NT2/D1 (cell line): ENCODE results near the gene DUSP5.
"Not testable (repeated sequence)": the region's sequence is repeated elsewhere in the genome, so short reads cannot be mapped to it uniquely, and the experiment has no call there.

Source experiments
- DNase-seq: peaks from one replicate; pipeline ENCODE4 v3.0.0-alpha.2; 2011; ENCODE audit warnings: low read depth, low spot score
- H3K27me3 ChIP-seq: 2 replicates; pipeline ENCODE4 v1.6.0; 2011; ENCODE audit warnings: mild to moderate bottlenecking; ENCODE audit not compliant: insufficient read length, insufficient read depth
- H3K36me3 ChIP-seq: 2 replicates; pipeline ENCODE4 v1.6.1; 2011; ENCODE audit warnings: mild to moderate bottlenecking, low read length, mixed read lengths; ENCODE audit not compliant: insufficient read depth, insufficient read length
- H3K4me1 ChIP-seq: 2 replicates; pipeline ENCODE4 v1.5.1; 2011; ENCODE audit not compliant: insufficient read depth, insufficient read length
- H3K4me3 ChIP-seq: 2 replicates; pipeline ENCODE4 v1.5.1; 2011; ENCODE audit warnings: low read depth; ENCODE audit not compliant: insufficient read length
- H3K9ac ChIP-seq: 2 replicates; pipeline ENCODE4 v1.6.0; 2011; ENCODE audit warnings: low read depth; ENCODE audit not compliant: insufficient read length
- H3K9me3 ChIP-seq: 2 replicates; pipeline ENCODE4 v1.5.1; 2011; ENCODE audit warnings: mild to moderate bottlenecking, low read length; ENCODE audit not compliant: insufficient read depth
- SUZ12 ChIP-seq: IDR thresholded peaks from 2 replicates; pipeline ENCODE4 v1.6.1; 2011; ENCODE audit not compliant: insufficient read length, insufficient read depth; ENCODE audit errors: extremely low read depth
- YY1 ChIP-seq: IDR thresholded peaks from 2 replicates; pipeline ENCODE4 v1.6.1; 2011; ENCODE audit not compliant: insufficient read length, insufficient read depth
- ZNF274 ChIP-seq: IDR thresholded peaks from 2 replicates; pipeline ENCODE4 v1.6.1; 2011; ENCODE audit warnings: mild to moderate bottlenecking, low read depth, low read length

DUSP5 gene

DNA sequence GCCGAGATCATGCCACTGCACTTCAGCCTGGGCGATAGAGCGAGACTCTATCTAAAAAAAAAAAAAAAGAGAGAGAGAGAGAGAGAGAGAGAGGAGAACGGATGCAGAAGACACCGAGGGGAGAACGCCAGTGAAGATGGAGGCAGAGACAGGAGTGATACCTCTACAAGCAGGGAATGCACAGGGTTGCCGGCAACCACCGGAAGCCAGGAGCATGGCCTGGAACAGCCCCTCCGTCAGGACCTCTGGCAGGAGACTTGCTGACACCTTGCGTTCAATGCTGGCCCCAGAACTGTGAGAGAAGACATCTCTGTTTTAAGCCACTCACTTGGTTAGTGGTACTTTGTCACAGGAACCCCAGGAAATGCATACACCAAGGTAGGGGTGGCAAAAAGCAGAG lies 38.1 kb upstream of the DUSP5 start:
- no peak for TF ChIP-seq ZNF274
- TF ChIP-seq YY1: no peak
- TF ChIP-seq SUZ12: no peak
- H3K4me1 ChIP-seq: peaks cover 11% of the 10 kb centered on the region
- H3K4me3 ChIP-seq: no peak overlapping the region
- H3K36me3 ChIP-seq: no peaks in the 10 kb centered on the region
- no peak overlapping the region for H3K9ac ChIP-seq
- H3K27me3 ChIP-seq: no peaks in the 10 kb centered on the region
- no peaks in the 10 kb centered on the region for H3K9me3 ChIP-seq
- no peak for DNase-seq

DNA sequence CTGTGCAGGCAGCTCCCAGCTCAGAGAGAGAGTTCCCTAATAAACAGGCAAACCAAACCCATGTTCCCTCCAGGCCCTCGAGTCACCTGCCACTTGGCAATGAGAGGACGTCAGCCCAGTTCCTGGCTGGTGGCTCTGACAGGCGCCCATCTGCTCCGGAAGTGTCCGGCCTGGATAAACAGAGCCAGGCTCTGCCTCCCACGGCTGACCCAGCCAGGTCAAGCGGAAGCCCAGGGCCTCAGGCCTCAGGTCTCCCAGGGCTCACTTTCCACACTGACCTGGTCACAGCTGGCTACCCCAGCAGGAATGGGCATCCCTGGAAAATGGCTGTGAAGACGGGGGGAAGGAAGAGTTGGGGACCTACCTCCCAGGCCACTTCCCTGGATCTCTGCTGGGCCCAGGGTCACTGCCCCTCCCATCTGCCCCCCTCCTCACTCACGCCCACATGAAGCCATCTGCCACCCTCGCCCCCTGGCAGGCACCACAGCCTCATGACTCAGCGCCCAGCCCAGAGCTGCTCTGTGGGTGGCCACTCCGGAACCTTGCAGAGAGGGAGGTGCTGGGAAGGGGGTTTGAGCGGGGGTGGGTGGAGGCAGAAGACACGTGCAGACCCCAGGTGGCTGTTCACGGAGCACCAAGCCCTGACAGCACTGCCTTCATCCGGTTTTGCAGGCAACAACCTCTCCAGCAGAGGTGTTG lies 37.4 kb upstream of the DUSP5 start:
- Histone ChIP-seq H3K9ac (no peak overlapping the region), H3K36me3 (no peaks in the 10 kb centered on the region), H3K27me3 (no peaks in the 10 kb centered on the region), H3K4me3 (no peak overlapping the region), H3K9me3 (no peaks in the 10 kb centered on the region), H3K4me1 (peaks cover 11% of the 10 kb centered on the region)
- DNase-seq: no peak
- no peak for TF ChIP-seq SUZ12
- no peak for TF ChIP-seq ZNF274
- no peak for TF ChIP-seq YY1

DNA sequence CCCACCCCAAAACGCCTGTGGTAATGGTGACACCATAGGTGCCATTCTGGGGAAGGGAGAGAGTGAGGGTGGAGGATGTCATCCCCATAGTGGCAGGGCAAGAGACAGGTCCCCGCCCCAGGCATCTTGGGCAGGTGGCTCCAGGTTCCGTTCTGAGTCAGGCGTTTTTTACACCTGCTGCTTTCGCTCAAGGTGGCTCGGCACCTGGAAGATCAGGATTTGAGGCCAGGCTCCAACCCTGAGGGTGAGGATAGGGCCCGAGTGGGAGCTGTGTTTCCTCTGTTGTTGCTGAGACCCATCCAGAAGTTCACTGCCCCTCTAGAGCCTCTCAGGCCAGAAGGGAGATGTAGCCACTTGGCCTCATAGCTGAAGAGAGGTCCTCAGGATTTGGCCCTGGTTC lies 36.6 kb upstream of the DUSP5 start:
- H3K9ac ChIP-seq: no peak overlapping the region
- no peaks in the 10 kb centered on the region for H3K27me3 ChIP-seq
- peaks cover 11% of the 10 kb centered on the region for H3K4me1 ChIP-seq
- H3K4me3 ChIP-seq: no peak overlapping the region
- TF ChIP-seq YY1 (no peak), ZNF274 (no peak), SUZ12 (no peak)
- DNase-seq: no peak
- no peaks in the 10 kb centered on the region for H3K36me3 ChIP-seq
- no peaks in the 10 kb centered on the region for H3K9me3 ChIP-seq

DNA sequence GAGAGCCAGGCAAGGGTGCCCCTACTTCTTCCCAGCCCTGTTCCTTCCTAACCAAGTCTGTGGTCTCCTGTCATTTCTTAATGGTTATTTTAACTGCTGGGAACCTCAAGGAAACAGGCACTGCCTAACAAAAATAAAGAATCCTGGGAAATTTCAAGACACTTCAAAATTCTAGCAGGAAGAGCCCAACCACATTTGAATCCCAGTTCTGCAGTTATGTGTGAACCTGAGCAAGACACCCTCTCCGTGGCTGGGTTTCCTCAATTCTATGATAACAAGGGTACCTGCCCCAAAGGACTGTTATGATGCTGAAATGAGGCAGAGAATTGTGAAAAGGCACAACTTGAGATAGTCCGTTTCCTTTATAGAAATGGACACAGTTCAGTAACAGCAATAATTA lies 36.2 kb upstream of the DUSP5 start:
- peaks cover 8% of the 10 kb centered on the region for H3K4me1 ChIP-seq
- no peaks in the 10 kb centered on the region for H3K36me3 ChIP-seq
- no peak overlapping the region for H3K9ac ChIP-seq
- H3K4me3 ChIP-seq: no peak overlapping the region
- no peak for DNase-seq
- H3K9me3 ChIP-seq: no peaks in the 10 kb centered on the region
- TF ChIP-seq ZNF274 (no peak), YY1 (no peak), SUZ12 (no peak)
- H3K27me3 ChIP-seq: no peaks in the 10 kb centered on the region

DNA sequence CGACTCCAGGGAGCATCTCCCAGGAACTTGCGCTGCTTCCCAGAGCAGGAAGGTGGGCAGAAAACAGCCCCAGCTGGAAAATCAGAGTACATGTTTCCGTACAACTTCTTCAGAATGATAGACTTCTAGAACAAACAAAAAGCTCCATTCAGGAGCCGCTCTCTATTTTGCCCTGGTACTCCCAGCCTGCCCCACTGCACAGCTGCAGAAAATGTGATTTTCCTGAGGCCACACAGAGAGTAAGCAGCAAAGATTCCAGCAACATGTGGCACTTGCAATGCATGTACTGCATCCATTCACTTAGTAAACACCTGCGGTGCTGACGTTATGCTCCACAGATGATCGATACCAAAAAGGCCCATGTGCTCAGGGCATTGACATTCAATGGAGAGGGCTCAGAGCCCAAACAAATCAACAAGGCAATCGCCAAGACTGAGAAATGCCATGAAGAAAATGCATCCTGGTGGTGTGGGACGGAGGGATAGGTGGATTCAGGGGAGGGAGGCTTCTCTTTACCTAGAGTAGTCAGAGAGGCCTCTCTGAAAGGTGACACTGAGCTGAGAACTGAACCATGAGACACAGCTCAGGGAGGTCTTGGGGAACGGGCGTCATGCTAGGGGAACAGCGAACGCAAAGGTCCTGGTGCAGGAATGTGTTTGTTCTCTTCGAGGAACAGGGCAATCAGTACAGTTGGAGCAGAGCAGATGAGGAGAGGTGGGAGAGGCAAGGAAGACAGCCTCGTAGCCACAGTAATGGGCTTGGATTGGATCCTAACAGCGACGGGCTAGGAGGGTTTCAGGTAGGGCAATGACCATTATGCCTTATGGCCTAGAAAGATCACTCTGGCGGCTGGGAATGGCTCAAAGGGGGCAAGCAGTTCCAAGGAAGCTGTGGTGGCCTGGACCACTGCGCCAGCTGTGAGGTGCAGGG lies 35.3 kb upstream of the DUSP5 start:
- no peak overlapping the region for H3K4me3 ChIP-seq
- no peak overlapping the region for H3K9ac ChIP-seq
- no peaks in the 10 kb centered on the region for H3K36me3 ChIP-seq
- no peaks in the 10 kb centered on the region for H3K9me3 ChIP-seq
- no peak for TF ChIP-seq YY1
- TF ChIP-seq SUZ12: no peak
- no peak for TF ChIP-seq ZNF274
- H3K4me1 ChIP-seq: peaks cover 4% of the 10 kb centered on the region
- H3K27me3 ChIP-seq: no peaks in the 10 kb centered on the region
- no peak for DNase-seq

DNA sequence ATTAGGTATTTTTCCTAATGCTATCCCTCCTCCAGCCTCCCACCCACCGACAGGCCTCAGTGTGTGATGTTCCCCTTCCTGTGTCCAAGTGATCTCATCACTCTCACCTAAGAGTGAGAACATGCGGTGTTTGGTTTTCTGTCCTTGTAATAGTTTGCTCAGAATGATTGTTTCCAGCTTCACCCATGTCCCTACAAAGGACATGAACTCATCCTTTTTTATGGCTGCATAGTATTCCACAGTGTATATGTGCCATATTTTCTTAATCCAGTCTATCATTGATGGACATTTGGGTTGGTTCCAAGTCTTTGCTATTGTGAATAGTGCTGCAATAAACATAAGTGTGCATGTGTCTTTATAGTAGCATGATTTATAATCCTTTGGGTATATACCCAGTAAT lies 29.4 kb upstream of the DUSP5 start:
- not testable (repeated sequence) for H3K36me3 ChIP-seq

DNA sequence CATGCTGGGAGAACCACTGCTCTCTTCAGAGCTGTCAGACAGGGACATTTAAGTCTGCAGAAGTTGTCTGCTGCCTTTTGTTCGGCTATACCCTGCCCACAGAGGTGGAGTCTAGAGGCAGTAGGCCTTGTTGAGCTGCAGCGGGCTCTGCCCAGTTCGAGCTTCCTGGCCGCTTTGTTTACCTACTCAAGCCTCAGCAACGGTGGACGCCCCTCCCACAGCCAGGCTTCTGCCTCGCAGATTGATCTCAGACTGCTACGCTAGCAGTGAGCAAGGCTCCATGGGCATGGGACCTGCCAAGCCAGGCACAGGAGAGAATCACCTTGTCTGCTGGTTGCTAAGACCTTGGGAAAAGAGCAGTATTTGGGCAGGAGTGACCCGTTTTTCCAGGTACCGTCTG lies 27.2 kb upstream of the DUSP5 start:
- not testable (repeated sequence) for H3K4me1 ChIP-seq, H3K9me3 ChIP-seq, H3K36me3 ChIP-seq, H3K27me3 ChIP-seq, H3K9ac ChIP-seq, H3K4me3 ChIP-seq, DNase-seq

More for the DNA sequence above, 29.4 kb upstream of the DUSP5 start:
- H3K9ac ChIP-seq, H3K9me3 ChIP-seq, DNase-seq, H3K27me3 ChIP-seq, H3K4me3 ChIP-seq, H3K4me1 ChIP-seq: not testable (repeated sequence)

DNA sequence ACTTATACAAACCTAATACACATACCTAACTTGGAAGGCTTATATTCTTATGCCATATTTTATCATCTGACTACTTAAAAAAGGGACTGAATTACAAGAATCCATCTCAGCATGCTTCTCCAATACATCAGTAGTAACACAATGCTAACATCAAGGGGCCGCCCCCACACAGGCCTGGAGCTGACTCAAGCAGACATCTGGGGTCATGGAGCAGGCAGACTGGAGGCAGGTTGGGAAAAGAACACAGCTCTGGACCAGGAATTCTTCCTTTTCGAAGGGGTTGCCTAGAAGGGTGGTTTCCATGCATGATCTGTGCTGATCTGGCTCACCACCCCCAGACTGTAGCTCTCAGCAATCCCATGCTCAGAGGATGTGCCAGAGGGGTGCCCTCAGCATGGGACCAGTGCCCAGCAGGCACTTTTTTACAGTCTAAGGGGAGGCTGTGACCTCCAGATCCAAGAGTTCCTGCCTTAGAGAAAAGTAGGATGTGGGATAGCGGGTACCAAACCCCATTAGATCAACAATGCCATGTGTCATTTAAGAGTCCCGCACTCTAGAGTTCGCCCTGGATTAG lies 26.1 kb upstream of the DUSP5 start:
- H3K9me3 ChIP-seq: no peaks in the 10 kb centered on the region
- H3K4me3 ChIP-seq: no peak overlapping the region
- DNase-seq: no peak
- no peaks in the 10 kb centered on the region for H3K27me3 ChIP-seq
- peaks cover 4% of the 10 kb centered on the region for H3K4me1 ChIP-seq
- H3K9ac ChIP-seq: no peak overlapping the region
- no peaks in the 10 kb centered on the region for H3K36me3 ChIP-seq
- TF ChIP-seq ZNF274 (no peak), SUZ12 (no peak), YY1 (no peak)
